GM11168 (cell line): Measurements from ENCODE around the gene DOCK4.

ENCODE experiments used
- in situ Hi-C: fragments of 300-500 bp; cut with MboI; formaldehyde crosslinking; loops from one replicate; pipeline ENCODE4 v1.12.0; 2022; ENCODE audit warnings: low sequenced_read_pairs; ENCODE audit not compliant: unreplicated experiment

The DOCK4 gene

DNA sequence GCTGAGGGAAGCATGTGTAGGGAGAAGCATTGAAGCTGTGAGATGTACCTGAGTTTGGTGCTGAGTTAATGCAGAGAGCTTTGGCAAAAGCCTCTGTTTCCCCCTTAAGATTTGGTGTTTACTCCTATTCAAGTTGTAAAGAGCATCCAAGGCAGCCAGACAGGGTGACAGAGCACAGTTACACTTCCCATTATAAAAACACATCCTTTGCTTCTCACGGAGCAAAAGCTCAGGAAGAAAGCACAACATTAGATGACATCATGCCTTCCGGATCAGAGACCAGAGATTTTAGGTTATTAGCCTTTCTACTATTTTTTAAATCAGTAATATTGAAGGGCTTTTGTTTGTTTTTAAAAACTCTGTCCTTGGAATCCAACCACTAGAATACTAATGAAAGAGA lies 182.9 kb downstream of the DOCK4 start:
- in situ Hi-C loops = no loop called here

DNA sequence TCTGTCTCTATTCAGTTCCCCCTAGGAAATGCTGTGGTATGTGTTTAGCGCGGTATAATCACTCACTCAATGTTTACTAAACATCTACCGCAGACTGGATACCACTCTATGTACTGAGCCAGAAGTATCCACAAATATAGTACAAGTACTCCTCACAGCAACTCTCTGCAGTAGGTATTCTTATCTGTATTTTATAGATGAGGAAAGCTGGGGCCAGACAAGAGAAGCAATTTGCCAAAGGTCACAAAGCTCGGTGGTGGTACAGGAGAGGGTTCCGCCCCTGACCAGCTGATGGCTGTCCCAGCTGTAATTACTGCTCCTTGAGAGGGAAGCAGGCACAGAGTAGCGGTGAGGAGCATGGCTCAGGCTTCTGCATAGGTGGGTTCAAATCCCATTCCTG lies 184.1 kb downstream of the DOCK4 start:
- in situ Hi-C loops = no loop called here

DNA sequence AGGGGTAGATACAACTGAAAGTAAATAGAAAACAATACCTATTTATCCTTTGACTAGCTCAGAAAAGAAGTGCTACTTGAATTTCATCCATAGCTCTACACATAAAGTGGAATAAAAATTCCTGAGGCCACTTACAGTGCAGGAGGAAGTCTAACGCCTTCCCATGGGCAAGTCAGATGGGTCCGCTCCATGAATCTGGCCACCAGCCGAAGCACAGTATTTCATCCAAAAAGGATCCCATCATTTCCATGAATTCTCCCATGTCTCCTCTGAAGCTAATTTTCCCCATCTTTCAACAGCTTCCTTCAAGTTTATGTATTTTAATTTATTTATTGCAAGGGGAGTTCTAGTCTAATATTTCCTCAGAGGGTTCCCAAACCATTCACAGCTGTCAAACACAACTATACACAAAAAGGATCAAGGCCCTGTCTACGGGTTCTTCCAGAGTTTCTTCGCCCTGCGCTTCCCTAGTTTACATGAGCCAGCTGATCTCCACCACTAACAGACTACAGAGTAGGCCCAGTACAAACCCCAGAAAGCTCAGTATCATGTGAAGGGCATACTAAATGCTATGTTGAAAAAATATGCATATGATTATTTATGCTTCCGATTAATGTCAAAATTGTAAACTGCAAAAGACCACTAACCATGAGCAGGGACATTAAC lies 184.7 kb downstream of the DOCK4 start:
- in situ Hi-C loops = no loop called here

DNA sequence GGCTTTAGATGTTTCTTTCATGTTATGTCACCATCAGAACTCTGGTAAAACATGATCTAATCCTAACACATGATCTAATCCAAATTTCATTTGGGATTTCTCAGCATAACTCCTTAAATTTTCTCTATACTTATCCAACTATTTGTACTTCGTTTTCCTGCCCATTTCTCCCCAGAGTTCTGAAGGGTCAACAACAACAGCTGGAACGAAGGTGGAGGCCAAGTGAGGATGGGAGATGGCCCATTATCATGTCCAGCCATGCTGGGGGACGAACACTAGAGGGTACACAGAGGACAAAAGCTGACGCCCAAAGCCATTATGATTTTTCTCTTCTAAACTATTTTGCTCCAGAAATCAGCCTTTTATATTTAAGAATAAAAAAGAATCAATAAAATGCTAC lies 185.4 kb downstream of the DOCK4 start:
- in situ Hi-C loops = no loop called here

DNA sequence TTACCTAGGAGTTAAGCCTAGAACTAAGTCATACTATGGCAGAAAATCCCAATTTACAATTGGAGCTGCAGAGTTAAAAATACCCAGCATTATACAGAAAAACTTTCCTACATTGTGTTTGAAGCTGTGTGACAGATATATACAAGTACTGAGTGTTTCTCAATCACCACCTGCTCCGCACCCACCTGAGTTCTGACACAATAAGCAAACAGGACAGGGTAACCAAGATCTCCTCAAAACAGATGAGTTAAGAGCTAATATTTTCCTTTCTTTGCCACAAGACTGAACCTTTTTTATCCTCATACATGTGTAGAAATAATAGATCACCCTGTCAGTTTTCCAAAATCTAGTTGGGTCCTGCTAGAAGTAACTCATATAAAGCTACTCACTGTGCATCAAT lies 186.3 kb downstream of the DOCK4 start:
- in situ Hi-C loops = no loop called here

DNA sequence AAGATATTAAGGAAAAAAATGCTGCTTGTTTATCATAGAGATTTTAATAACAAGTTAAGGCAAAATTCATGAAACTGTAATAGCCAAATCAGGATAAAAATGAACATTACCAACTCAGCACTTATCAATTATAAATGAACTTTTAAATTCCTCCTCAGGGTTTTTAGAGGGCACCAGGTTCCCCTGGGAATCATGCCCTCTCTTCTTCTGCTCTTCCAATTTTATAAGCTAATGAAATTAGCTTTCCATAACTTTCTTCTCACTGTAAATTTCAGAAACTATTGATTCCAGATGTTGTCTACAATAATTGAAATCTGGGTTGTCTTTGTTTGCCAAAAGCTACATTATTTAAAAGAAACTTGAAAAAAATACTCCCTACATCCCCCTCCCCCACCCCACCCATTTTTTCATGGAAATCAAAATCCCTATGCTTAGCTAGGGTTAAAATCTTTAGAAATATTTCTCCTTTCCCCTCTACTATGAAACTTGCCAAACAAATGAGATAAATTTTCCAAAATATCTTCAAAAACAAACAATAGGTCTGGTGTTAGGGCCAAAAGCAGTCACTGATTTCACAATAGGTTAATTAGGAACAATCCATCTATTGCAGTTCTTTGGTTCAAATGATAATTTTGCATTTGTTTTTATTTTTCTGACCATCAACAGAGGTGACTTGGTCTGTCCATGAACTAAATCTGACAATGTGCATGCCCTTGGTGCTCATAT lies 187.7 kb downstream of the DOCK4 start:
- in situ Hi-C loops = no loop called here

DNA sequence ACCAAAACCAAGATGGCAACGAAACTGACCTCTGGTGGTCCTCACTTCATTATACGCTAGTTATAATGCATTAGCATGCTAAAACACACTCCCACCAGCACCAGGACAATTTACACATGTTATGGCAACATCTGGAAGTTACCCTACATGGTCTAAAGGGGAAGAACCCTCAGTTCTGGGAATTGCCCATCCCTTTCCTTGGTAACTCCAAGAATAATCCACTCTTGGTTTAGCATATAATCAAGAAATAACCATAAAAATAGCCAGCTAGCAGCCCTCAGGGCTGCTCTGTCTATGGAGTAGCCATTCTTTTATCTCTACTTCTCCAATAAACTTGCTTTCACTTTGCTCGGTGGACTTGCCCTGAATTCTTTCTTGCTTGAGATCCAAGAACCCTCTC lies 191.1 kb downstream of the DOCK4 start:
- in situ Hi-C loops = no loop called here

DNA sequence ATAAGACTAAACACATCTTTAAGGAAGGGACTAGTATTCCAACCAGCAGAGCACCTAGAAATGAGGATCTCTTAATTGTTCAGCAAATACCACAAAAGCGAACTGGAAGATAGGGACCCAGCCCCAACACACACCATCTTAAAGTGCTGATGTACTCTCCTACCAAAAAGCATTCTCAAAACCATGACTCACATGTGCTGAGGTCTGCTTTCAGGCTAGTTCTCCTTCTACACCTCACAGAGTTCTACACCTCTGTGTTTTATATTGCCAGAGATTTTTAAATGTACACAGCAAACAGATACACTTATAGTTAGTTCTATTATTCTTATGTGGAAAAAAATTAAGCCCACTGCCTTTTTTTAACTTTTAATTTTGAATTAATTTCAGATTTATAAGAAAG lies 191.9 kb downstream of the DOCK4 start:
- in situ Hi-C loops = no loop called here

DNA sequence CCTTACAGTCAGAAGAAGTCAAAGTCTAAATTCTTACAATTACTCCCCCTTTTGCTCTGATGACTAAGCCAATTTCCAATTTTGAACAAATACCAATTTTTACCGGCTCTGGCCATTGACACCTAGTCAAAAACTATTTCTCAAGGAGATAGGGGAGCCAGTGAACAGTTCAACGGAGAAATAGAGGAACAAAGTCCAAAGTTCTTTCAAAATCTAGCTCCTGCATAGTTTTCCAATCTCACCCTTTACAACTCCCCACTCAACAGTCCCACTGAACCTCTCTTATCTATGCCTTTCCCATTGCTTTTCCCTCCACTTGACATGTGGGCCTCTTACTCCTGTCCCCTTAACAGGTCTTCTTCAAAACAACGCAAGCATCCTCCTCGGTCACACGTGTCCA lies 192.9 kb downstream of the DOCK4 start:
- in situ Hi-C loops = no loop called here

DNA sequence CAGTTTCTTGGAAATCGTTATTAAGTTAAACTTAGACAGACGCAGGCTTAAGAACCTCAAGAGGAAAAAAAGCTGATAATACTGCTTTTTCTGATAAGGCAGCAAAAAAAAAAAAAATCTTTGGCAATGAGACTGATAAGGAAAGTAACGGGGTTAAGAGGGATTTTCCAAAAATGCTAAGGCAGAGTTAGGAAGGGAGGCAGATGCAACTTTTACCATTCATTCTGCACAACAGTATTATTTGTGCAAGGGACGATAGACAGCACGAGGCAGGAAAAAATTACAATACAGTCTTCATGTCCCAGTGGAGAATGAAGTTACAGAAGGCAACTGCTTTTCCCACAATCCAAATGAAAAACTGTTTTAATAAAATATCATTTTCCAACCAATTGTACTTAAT lies 194.0 kb downstream of the DOCK4 start:
- in situ Hi-C loops = no loop called here

DNA sequence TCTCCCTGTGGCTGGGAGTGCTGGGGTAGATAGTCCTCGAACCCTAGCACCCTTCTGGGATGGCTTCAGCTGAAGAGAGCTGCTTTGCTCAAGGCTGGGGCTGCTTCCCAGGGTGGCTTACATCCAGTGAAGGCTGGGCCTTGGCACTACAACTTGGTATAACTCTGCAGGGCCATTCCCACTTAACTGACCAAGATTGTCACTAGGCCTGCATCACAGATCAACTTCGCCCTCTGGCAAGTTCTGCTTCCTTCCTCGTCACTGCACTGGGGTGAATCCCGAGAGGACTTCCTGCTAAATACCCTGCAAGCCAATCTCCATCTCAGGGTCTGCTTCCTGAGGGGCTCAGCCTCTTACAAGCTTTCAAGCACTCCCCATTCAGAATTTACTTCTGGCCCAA lies 195.2 kb downstream of the DOCK4 start:
- in situ Hi-C loops = no loop called here

DNA sequence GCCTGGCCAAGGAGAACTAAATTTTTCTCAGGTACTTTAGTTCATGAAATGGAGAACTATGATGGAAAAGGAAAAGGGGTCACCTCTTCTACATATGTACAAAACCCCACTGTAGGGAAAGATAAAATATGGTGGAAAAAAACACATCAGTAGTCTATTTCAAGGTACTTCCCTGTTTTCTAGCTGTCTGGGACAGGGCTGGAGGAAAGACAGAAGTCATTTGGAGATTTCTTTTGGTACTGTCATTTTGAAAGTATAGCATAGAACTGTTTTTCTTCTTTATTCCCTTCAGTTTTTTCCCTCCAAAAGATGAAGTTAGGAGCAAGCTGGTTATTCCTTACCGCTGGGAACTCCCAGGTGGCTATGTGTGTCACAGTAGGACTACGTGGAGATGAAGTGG lies 196.1 kb downstream of the DOCK4 start:
- in situ Hi-C loops = no loop called here

DNA sequence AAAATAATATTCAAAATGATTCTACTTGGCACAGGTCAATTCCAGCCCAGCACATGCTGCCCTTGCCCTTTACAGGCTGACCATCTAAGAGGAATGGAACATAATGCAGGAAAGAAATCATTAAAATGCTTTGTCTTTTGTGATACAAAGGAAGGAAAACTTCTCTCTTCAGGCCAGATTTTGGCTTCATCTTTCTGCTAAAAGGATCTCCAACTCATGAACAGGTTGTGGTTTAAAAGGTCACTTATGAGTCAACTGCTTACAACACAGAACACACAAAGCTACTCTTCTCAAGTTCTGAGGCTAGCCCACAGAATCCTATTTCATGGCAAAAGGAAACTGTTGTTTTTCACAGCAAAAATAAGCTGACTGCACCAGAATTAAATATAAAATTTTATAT lies 197.1 kb downstream of the DOCK4 start:
- in situ Hi-C loops = no loop called here

DNA sequence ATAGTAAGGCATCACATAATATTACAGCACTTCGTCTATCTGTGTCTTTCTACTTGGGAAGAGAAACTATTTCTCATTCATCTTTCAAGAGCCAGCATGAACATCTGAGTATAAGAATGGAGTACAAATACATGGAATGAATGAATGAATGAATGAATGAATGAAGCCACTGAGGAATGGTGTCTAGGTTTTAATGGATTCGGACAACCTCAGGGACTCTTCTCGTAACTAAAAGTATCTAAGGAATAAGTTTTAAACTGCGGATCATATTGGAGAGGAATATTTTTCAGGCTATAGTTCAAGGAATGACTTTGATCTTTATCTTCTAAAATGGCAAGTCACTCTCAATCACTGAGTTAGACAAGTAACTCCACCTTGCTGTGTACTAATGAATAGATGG lies 199.0 kb downstream of the DOCK4 start:
- in situ Hi-C loops = no loop called here

DNA sequence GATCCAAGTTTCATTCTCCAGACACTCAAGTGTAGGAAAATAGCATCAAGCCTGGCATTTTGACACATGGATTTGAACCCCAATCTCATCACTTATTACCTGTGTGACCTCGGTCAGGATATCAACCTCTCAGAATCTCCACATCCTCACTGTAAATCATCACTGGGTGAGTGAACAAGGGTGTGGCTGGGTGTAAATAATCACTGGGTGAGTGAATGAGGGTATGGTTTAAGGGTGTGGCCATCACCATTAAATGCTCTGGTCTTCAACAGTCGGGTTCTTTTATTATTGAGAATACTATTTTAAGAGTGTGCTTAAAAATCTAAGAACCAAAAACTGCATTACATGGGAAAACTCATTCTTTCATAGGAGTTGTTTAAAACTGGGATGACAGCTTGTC lies 200.1 kb downstream of the DOCK4 start:
- in situ Hi-C loops = no loop called here

DNA sequence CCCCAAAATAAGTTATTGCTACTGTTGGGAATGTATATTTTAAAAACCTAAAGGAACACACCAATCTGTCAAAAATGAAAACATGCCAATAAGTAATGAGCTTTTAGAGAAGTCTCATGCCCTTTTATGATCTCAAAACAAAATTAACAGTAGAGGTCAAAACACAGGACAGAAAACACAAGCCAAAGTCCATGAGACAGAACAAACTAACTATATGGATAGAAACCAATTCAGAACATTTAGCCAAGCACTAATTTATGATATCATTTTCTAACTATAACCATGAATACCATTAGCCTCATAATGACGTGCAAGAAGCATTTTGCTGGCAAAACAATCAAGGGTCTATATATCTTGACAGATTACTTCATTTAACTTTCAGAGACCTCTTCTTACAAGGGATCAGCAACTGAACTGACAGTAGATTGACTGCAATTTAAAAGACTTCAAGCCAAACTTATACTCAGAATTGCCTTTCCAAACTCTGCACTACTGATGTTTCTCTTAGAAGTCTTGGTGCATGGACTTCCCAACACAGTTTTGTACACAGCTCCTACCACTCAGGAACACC lies 200.9 kb downstream of the DOCK4 start:
- in situ Hi-C loops = no loop called here

DNA sequence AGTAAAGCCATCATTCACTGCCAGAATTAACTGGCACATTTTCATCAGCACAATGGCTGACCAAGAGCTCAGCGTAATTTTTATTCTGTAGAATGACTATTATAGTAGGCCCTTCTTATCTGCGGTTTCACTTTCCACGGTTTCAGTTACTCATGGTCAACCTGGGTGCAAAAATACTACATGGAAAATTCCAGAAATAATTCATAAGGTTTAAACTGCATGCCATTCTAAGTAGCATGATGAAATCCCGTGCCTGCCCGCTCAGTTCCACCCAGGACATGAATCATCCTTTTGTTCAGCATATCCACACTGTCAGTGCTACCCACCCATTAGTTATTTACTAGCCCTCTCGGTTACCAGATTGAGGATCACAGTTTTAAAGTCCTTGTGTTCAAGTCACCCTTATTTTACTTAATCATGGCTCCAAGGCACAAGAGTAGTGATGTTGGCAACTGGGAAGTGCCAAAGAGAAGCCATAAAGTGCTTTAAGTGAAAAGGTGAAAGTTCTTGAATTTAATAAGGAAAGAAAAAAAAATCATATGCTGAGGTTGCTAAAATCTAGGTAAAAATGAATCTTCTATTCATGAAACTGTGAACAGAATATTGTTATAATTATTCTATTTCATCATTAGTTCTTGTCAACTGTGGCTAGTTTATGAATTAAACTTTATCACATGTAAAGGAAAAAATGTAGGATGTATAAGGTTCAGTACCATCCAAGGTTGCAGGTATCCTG lies 204.9 kb downstream of the DOCK4 start:
- in situ Hi-C loops = no loop called here

DNA sequence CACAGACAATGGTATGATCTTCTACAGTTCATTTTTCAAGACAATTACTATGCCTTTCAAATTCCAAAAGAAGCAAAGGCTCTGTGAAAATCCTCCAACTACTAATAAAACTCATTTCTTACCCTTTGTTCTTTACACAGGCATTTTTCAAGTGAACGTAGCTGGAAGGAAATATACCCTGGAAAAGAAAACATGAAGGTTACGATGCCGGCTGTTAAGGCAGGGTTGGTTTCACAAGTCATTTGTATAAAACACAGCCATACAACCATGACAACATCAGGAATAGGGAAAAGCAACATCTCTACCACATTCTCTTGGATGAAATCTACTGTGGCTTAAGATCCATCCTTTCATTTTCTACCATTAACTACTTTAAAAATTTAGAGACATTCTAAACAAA lies 207.9 kb downstream of the DOCK4 start:
- in situ Hi-C loops = no loop called here

DNA sequence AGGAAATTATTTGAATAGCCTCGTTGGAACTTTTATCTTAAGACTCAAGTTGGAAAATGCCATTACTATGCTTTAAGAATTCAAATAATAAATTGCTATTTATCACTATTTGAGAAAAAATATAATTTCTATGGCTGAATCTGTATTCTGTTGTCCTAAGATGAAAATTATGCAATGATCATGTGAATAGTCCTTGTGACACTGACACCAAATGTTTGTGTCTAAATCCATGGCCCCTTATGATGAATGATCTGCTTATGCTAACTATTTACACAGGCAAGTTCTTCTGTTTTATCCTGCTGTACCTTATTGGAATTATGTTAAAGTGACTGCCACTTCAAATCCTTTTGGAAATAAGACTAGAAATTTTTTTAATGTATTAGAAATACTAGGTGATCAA lies 208.7 kb downstream of the DOCK4 start:
- in situ Hi-C loops = no loop called here

DNA sequence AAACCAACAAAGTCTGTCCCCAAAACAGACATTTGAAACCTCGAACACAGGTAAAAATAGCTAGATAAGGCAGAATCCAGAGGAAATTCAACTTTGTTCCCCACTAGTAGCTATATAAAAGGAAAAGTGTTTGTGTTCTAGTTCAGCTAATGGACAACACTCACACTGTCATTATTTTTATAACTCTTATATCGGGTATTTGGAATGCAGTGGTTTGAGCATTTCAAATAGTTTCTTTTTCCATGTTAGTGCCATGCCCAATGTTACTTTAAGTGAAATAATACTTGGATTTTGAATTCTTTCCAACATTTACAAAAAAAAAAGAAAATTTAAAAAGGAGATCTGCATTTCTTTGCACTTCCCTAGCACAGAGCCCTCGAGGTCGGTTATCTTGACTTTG lies 213.6 kb downstream of the DOCK4 start:
- in situ Hi-C loops = no loop called here

DNA sequence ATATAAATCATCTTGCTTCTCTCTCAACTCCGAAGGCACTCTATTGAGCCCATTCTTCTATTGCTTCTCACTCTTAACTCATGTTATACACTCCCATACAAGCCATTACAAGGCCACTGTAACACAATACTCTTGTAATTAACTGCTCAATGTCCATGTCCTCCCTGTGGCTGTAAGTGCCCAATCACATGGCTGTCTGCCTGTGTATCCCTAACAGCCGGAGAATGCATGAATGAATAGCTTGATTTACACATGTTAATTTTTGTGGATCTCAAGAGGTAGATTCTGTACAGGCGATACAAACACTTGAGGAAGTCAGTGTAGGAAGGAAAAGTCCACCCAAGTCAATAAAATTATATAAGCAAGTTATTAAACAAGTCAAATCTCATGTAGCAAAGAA lies 215.6 kb downstream of the DOCK4 start:
- in situ Hi-C loops = no loop called here
